NCI-H2196 treated with DMSO at 0.1 percent for 48 hours (cell line): Measurements from ENCODE around the gene NFKBIZ.
"Not testable (repeated sequence)": the region's sequence is repeated elsewhere in the genome, so short reads cannot be mapped to it uniquely, and the experiment has no call there.

Experiments
- DNase-seq: peaks from one replicate; lab custom pipeline; 2025; ENCODE audit not compliant: unreplicated experiment; lab: John Stamatoyannopoulos, UW

NFKBIZ gene

DNA sequence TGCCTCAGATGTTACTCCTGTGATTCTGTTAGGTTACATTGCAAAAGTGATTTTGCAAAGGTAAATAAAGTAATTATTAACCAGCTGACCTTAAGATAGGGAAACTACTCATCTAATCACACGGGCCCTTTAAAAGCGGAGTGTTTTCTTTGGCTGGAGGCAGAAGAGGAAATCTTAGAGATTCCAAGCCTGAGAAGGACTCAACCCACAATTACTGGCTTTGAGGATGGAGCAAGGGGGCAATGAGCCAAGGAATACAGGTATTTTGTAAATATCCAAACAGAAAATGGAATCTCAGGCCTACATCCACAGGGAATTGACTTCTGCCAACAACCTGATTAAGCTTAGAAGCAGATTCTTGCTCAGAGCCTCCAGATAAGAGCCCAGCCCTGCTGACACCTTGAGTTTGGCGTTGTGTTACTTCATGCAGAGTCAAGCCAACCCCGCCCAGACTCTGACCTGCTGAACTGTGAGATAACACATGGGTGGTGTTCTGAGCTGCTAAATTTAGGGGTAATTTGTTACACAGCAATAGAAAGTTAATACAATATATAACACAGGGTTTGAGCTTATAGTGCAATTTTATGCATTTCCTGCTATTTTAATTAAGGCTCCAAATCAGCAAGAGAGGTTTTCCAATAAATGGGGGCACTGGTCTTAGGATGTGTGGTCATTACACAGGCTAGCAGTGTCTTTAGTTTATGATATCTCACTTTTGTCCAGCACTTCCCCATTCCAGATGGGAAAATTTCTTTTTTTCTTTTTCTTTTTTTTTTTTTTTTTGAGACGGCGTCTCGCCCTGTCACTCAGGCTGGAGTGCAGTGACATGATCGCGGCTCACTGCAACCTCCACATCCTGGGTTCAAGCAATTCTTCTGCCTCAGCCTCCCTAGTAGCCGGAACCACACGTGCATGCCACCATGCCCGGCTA is 19.5 kb downstream of the NFKBIZ start:
- DNase-seq: peak; percentile 25

DNA sequence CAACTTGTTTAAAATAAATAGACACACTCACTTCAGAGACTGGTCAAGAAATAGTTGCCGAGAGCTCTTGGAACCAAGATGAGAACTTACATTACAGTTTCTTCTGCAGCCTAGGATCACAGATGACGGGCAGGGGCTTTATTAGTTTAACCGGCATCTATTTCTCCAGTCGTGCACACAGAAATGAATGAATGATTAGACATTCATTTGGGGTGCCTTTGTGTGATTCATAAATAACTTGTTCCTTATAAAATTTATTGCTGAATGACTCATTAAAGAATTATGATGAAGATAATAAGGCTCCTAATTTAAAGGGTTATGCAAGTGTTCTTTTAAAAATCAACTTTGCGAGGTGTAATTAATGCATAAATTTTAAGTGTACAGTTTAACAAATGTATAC is 20.8 kb downstream of the NFKBIZ start:
- DNase-seq: no peak

DNA sequence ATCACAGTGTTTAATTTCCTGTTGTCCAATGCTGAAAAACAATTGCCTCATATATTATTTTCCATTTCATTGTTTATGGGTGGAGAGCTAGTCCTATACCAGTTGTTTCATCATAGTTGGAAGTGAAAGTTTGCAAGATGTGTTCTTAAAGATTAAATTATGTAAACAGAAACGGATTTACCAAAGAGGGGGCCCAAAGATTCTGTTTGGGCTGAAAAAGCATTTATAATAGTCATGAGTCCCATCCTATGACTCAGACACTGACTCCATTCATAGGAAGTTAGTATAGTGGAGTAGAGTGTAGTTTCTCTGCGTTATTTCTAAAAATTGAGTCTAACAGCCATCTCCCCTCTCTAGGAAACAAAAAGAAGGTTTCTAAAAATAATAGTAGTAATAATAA is 24.3 kb downstream of the NFKBIZ start:
- no peak for DNase-seq

DNA sequence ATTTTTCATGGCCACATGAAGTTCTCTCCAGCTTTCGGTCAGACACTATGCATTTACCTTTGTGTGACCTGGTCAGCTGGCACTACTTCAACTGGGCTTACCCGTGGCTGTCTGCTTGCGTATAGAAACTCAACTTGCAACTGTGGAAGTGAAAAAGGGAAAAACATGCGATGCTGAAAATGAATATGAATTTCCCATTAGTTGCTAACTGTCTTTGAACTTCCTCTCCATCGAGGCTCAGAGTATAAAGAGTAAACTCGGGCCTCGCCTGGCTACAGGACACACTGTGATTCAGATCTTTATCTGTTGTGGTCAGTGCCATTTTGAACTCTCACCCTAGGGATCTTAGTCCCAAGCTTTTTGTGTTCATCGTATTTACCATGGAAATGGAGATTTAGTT is 26.8 kb downstream of the NFKBIZ start:
- DNase-seq: no peak

GRCh38 chr3:101878589-101878988 is 29.3 kb downstream of the NFKBIZ start:
- peak; percentile 55 for DNase-seq

DNA sequence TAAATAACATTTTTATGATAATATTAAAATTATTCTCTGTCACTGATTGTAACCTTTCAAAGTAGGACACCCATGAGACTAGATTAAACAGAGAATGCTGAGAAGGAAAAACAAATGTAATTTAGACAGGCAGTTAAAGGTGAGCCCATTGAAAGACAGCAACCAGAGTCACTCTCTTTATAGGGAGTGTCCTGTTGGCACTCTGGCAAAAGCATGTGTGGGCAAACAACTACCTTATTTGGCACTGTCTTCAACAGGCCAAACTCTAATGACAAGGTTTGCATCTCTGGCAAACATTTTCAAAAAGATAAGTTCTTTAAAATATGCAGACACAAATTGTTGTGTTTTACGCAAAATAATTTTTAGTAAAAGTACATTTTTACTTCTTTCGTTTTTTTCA is 29.8 kb downstream of the NFKBIZ start:
- DNase-seq: peak; percentile 73

DNA sequence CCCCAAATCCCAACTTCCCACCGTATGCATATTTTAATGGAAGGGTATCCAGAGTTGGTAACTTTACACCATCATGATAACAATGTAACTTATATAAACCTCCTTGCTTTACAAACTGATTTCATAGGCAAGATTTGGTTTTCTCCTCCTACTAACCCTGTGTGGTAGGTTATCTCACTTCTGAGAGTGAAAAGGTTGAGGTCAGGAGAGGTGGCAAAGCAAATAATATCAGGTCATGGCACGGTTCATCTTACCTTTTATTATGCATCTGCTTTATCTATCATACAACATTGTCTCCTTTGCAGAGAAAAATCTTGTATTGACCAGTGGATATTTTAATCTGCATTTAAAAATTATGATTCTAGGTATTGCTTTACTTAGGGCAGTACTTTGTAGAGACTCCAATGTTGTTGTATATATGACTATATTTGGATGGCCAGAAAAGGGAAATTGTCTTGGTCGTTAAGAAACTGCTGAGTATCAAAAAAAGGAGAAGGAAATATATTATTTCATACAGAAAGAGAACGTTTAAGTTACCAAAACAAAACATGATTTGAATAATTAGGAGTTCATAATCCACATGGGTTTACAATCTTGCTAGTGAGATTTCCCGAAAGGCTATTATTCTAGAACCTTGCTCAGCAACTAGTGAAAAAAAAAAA is 30.4 kb downstream of the NFKBIZ start:
- no peak for DNase-seq

DNA sequence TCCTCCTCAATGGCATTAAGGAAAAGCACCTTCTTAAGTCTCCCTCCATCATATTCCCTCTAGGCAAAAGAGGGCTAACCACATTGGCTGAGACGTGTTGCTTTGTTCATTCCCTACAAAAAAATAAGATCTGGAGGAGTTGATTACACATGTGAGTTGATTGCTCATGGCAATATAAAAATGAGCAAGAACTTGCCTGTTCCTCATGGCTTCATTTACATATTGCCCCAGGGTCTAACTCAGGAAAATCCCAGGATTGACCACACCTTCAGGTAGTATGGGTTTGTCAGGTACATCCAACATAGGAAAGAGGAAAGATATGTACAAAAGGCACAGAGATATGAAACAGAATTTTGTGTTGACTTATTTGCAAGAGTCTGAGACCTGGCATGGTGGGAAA is 35.5 kb downstream of the NFKBIZ start:
- DNase-seq: no peak

DNA sequence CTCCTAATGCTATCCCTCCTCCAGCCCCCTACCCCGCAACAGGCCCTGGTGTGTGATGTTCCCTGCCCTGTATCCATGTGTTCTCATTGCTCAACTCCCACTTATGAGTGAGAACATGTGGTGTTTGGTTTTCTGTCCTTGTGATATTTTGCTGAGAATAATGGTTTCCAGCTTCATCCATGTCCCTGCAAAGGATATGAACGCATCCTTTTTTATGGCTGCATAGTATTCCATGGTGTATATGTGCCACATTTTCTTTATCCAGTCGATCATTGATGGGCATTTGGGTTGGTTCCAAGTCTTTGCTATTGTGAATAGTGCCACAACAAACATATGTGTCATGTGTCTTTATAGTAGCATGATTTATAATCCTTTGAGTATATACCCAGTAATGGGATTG is 36.3 kb downstream of the NFKBIZ start:
- not testable (repeated sequence) for DNase-seq

GRCh38 chr3:101886626-101887025 is 37.3 kb downstream of the NFKBIZ start:
- DNase-seq: no peak

DNA sequence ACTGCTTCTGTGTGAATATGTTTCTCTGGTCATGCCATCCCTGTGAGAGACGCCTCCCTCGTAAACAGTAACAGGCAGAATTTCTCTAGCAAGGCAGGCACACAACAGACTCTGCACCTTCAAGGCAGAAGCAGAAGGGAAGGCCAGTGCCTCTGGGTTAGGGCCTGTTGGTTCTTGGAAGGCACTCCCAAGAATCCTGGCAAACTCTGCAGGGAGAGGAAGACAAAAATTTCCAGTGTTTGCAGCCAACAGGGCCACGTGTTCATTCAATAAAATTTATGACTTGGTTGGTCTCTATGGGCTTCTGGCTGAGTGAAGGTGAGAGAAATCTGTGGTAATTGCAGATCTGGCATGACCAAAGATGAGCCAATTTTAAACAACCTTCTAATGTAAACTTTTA is 39.3 kb downstream of the NFKBIZ start:
- DNase-seq: no peak

GRCh38 chr3:101890716-101891115 is 41.4 kb downstream of the NFKBIZ start:
- no peak for DNase-seq

GRCh38 chr3:101892648-101893047 is 43.3 kb downstream of the NFKBIZ start:
- no peak for DNase-seq

DNA sequence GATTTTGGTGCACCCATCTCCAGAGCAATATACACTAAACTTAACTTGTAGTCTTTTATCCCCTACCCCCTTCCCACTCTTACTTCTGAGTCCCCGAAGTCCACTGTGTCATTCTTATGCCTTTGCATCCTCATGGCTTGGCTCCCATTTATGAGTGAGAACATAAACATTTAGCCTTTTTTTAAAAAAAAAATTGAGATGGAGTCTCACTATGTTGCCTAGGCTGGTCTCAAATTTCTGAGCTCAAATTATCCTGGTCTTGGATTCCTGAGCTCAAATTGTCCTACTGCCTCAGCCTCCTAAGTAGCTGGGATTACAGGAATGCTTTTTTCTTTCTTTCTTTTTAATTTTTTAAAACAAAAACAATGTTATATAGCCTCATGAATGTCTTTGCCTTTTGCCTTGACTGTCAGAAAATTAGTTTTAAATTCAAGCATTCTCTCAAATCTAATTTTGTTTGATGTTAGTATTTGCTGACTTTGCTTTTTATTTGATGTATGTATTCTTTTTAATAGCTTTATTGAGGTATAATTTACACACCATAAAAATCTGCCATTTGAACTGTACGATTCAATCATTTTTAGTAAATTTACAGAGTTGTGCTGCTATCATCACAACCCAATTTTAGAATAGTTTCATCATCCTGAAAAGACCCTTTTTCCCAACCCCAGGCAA is 46.9 kb downstream of the NFKBIZ start:
- DNase-seq: no peak

DNA sequence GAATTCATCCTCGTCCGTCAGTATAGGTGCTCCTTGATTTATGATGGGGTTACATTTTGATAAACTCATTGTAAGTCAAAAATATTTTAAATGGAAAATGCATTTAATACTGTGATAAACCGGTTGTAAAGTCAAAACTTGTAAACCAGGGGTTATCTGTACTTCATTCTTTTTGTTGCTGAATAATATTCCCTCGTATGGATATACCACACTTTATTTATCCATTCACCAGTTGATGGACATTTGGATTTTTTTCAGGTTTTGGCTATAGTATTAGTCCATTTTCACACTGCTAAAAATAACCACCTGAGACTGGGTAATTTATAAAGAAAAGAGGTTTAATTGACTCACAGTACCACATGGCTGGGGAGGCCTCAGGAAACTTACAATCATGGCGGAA is 47.7 kb downstream of the NFKBIZ start:
- DNase-seq: no peak

- no peak for DNase-seq
These were observed 48.7 kb downstream of the NFKBIZ start for GRCh38 chr3:101898039-101898438.

- DNase-seq: no peak
These were observed 49.4 kb downstream of the NFKBIZ start for GRCh38 chr3:101898752-101899169.

GRCh38 chr3:101900316-101900715 is 51.0 kb downstream of the NFKBIZ start:
- no peak for DNase-seq

DNA sequence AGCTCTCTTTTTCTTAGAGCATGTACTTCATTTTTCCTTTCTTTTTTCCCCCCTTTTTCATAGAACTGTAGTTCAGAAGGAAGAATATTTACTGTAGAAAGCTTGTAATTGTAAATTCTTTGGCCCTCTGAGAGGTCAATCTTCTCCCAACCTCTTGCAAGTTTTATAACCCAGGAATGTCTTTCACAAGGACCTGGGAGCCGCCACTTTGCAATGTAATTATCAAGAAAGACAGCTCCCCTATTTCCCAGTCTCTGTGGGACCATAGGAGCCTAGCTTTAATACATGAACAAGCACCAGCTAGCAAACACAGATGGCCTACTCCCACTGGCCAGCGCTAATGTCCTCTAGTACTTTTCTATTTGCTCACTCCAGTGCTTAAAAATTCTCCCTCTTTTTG is 51.4 kb downstream of the NFKBIZ start:
- DNase-seq: no peak

- DNase-seq: no peak
These were observed 52.7 kb downstream of the NFKBIZ start for GRCh38 chr3:101902041-101902440.

DNA sequence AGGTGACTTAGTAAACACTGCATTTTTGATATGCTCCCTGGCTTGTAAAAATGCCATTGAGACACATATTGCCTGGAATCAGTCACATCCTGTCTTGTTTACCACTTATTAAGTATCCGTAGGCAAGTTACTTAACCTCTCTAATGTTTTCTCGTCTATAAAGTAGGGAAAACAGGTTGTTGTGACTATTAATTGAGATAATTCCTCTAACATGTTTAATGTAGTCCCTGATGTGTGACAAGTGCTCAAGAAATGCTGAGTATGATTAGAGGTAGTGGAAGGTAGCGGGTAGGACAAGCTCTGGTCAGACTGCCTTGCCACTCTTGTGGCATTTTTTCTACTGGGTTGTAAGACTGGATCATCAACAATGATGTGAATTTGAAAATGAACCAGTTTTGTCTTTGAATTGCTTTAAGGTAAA is 54.1 kb downstream of the NFKBIZ start:
- no peak for DNase-seq

DNA sequence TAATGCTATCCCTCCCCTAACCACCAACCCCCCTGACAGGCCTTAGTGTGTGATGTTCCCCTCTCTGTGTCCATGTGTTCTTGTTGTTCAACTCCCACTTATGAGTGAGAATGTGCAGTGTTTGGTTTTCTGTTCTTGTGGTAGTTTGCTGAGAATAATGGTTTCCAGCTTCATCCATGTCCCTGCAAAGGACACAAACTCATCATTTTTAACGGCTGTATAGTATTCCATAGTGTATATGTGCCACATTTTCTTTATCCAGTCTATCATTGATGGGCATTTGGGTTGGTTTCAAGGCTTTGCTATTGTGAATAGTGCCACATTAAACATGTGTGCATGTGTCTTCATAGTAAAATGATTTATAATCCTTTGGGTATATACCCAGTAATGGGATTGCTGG is 56.3 kb downstream of the NFKBIZ start:
- DNase-seq: not testable (repeated sequence)
